ENCODE results near the gene CFAP161. TPM values are rescaled to one million over a fixed set of nuclear protein-coding genes. Genes with fewer than 3 reads are reported as not detected.

CFAP161 gene
- total RNA-seq, 2 experiments from 2014 or later, result not detected

GRCh38 chr15:81103857-81104256 is 30.2 kb upstream of the CFAP161 start:
- Mint-ChIP-seq H3K36me3 (ENCODE audit: low read depth) (no peaks in the 10 kb centered on the region), H3K9me3 (no peaks in the 10 kb centered on the region), H3K4me1 (ENCODE audit: low read depth) (peaks cover 2% of the 10 kb centered on the region), H3K27ac (no peak overlapping the region), H3K4me3 (no peak overlapping the region), H3K27me3 (peaks cover 13% of the 10 kb centered on the region)
- TF ChIP-seq CTCF (IDR thresholded peaks at IDR 0.05), result no peak
- ChIA-PET CTCF (interaction anchor here (13.1 kb wide), 1 partner anchor 163 kb away, joined by 195 read pairs; no protein-coding TSS in a partner anchor), POLR2A (no interaction called here)
- DNase-seq (no peak), ATAC-seq (no peak)
- intact Hi-C loops (cut with micrococcal nuclease), result loop anchor here (10.0 kb wide), 1 partner anchor 109 kb away; no protein-coding TSS in a partner anchor

- no peaks in the 10 kb centered on the region for H3K9me3 Mint-ChIP-seq
- POLR2A ChIA-PET, result interaction anchor here (0.9 kb wide), 1 partner anchor 163 kb away, joined by 3 read pairs; no protein-coding TSS in a partner anchor
- no peaks in the 10 kb centered on the region for H3K4me1 Mint-ChIP-seq (ENCODE audit: low read depth)
- no peaks in the 10 kb centered on the region for H3K36me3 Mint-ChIP-seq (ENCODE audit: low read depth)
- no peak for ATAC-seq
- CTCF ChIA-PET, result interaction anchor here (1.2 to 13.1 kb wide), 10 partner anchors 10 to 296 kb away, joined by 3 to 195 read pairs (median 6); no protein-coding TSS in a partner anchor
- intact Hi-C loops (cut with micrococcal nuclease), result loop anchor here (10.0 kb wide), 1 partner anchor 111 kb away; no protein-coding TSS in a partner anchor
- no peak overlapping the region for H3K27ac Mint-ChIP-seq
- no peak for DNase-seq
- TF ChIP-seq CTCF (IDR thresholded peaks at IDR 0.05), result no peak
- peaks cover 13% of the 10 kb centered on the region for H3K27me3 Mint-ChIP-seq
- H3K4me3 Mint-ChIP-seq, result no peak overlapping the region
Observed at GRCh38 chr15:81105545-81105944, 28.5 kb upstream of the CFAP161 start.

GRCh38 chr15:81106560-81106959 is 27.5 kb upstream of the CFAP161 start:
- Mint-ChIP-seq H3K36me3 (ENCODE audit: low read depth) (no peaks in the 10 kb centered on the region), H3K27ac (no peak overlapping the region), H3K9me3 (no peaks in the 10 kb centered on the region), H3K4me3 (no peak overlapping the region), H3K27me3 (peaks cover 14% of the 10 kb centered on the region), H3K4me1 (ENCODE audit: low read depth) (peaks cover 4% of the 10 kb centered on the region)
- intact Hi-C loops (cut with micrococcal nuclease), result loop anchor here (1.0 to 10.0 kb wide), 2 partner anchors 112 to 160 kb away; no protein-coding TSS in a partner anchor
- TF ChIP-seq CTCF (IDR thresholded peaks at IDR 0.05), result peak; percentile 73
- CTCF ChIA-PET, result interaction anchor here (1.0 to 13.1 kb wide), 24 partner anchors 9 to 301 kb away, joined by 3 to 195 read pairs (median 4); no protein-coding TSS in a partner anchor
- POLR2A ChIA-PET, result no interaction called here
- peak; percentile 62 for DNase-seq
- peak; percentile 64 for ATAC-seq

GRCh38 chr15:81107889-81108288 is 26.2 kb upstream of the CFAP161 start:
- peaks cover 16% of the 10 kb centered on the region for H3K27me3 Mint-ChIP-seq
- no peak overlapping the region for H3K27ac Mint-ChIP-seq
- no peak for TF ChIP-seq CTCF (IDR thresholded peaks at IDR 0.05)
- no peaks in the 10 kb centered on the region for H3K9me3 Mint-ChIP-seq
- H3K4me1 Mint-ChIP-seq (ENCODE audit: low read depth), result peaks cover 6% of the 10 kb centered on the region
- H3K4me3 Mint-ChIP-seq, result no peak overlapping the region
- H3K36me3 Mint-ChIP-seq (ENCODE audit: low read depth), result no peaks in the 10 kb centered on the region
- POLR2A ChIA-PET, result interaction anchor here (0.6 to 1.2 kb wide), 3 partner anchors 107 to 842 kb away, joined by 3 read pairs; partner anchors contain the start of gene TLNRD1
- ATAC-seq, result no peak
- intact Hi-C loops (cut with micrococcal nuclease), result loop anchor here (10.0 kb wide), 1 partner anchor 113 kb away; no protein-coding TSS in a partner anchor
- CTCF ChIA-PET, result interaction anchor here (0.7 to 13.1 kb wide), 33 partner anchors 9 to 303 kb away, joined by 3 to 195 read pairs (median 4); no protein-coding TSS in a partner anchor
- no peak for DNase-seq

- Mint-ChIP-seq H3K4me3 (no peak overlapping the region), H3K27me3 (peaks cover 17% of the 10 kb centered on the region)
- intact Hi-C loops (cut with micrococcal nuclease), result loop anchor here (10.0 kb wide), 1 partner anchor 114 kb away; no protein-coding TSS in a partner anchor
Observed at GRCh38 chr15:81108427-81108826, 25.6 kb upstream of the CFAP161 start.

More at GRCh38 chr15:81108427-81108826, 25.6 kb upstream of the CFAP161 start:
- no peak for TF ChIP-seq CTCF (IDR thresholded peaks at IDR 0.05)
- Mint-ChIP-seq H3K27ac (no peak overlapping the region), H3K9me3 (no peaks in the 10 kb centered on the region), H3K4me1 (ENCODE audit: low read depth) (peaks cover 6% of the 10 kb centered on the region), H3K36me3 (ENCODE audit: low read depth) (no peaks in the 10 kb centered on the region)
- ChIA-PET CTCF (interaction anchor here (0.7 to 13.1 kb wide), 29 partner anchors 9 to 302 kb away, joined by 3 to 195 read pairs (median 5); no protein-coding TSS in a partner anchor), POLR2A (interaction anchor here (1.2 kb wide), 1 partner anchor 107 kb away, joined by 3 read pairs; the partner anchor contains the start of gene TLNRD1)
- ATAC-seq (peak; percentile 49), DNase-seq (peak; percentile 62)

All from activated CD8-positive, alpha-beta T cell treated with anti-CD3 and anti-CD28 coated beads for 36 hours (primary cell).